Stimulated activated CD4-positive, alpha-beta T cell treated with anti-CD3 and anti-CD28 coated beads, Interleukin-1b, Interleukin-23, amount 100 ng/mL, for 24 hours (primary cell): Measurements from ENCODE around the gene BHLHE23.
"Not testable (repeated sequence)": the region's sequence is repeated elsewhere in the genome, so short reads cannot be mapped to it uniquely, and the experiment has no call there.

Experiments used
- DNase-seq, 4 experiments: peaks; one replicate each; pipeline ENCODE4 v3.0.0-alpha.2; 2020; ENCODE audit warnings: low read depth in 4 of 4, low spot score in 1 of 4

BHLHE23 gene

DNA sequence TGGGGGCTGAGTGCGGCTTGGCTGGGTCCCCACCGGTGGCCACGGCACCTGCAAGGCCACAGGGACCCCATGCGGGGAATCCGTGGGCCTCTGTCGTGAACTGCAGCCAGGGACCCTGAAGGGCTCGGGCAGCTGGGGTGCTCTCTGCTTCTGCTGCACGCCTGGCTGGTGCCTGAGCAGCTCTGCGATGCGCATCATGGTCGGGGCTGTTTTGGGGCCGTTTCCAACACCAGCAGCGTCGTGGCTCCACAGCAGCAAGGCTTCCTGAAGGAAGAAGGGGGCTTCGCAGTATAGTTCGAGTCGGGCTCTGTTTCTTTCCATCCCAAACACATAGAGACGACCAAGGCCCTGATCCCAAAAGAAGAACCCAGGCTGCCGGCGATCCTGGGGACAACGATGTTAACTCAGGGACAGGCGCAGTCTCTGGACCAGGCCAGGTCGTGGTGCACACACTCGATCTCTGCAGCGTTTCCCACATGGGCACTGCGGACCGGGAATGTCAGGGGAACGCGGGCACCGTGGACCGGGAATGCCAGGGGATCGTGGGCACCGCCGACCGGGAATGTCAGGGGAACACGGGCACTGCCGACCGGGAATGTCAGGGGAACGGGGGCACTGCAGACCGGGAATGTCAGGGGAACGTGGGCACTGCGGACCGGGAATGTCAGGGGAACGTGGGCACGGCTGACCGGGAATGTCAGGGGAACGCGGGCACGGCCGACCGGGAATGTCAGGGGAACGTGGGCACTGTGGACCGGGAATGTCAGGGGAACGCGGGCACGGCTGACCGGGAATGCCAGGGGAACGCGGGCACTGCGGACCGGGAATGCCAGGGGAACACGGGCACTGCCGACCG, 36.8 kb upstream of the BHLHE23 start:
- DNase-seq = no peak

DNA sequence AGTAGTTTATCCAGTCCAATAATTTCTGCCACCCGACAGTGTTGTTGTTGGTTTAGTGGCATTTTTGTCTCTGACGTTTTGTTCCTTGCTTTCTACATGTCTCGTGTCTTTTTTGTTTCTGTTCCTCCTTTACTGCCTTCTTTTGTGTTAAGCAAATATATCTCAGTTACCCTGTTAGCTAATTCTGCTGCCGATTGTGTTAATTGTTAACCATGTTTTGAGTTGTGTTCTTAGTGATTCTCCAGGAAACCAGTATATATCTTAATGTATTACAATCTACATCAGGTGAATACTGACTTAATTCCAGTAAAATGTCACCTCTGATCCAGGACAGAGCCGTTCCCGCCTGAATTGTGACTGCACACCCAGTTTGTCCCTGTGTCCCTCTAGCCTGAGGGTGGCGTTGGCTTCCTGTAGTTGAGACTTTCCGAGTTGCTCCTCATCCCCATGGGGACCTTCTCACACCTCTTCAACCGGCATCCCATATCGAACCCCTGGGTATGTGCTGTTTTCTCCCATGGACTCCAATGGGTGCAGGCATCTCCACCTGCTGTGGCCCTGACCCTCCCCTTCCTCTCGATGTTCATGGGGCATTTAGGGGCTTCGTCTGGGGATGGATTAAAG, 35.8 kb upstream of the BHLHE23 start:
- no peak for DNase-seq

GRCh38 chr20:63041776-63042175, 35.0 kb upstream of the BHLHE23 start:
- DNase-seq = no peak

DNA sequence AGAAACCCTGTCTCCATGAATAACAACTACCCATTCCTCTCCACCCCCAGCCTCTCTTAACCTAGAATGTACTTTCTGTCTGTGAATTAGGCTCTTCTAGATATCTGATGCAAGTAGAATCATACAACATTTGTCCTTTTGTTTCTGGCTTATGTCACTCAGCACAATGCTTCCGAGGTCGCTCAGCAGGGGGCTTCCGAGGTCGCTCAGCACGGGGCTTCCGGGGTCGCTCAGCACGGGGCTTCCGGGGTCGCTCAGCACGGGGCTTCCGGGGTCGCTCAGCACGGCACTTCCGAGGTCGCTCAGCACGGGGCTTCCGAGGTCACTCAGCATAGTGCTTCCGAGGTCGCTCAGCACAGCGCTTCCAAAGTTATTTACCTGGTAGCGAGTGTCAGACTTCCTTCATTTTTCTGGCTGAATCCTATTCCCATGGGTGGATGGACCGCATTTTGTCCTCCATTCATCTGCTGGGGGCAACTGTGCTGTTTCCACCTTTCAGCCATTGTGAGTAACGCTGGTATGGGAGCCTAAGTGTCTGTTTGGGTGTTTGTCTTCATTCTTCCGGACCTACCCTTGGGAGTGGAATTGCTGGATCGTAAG, 31.0 kb upstream of the BHLHE23 start:
- no peak for DNase-seq

DNA sequence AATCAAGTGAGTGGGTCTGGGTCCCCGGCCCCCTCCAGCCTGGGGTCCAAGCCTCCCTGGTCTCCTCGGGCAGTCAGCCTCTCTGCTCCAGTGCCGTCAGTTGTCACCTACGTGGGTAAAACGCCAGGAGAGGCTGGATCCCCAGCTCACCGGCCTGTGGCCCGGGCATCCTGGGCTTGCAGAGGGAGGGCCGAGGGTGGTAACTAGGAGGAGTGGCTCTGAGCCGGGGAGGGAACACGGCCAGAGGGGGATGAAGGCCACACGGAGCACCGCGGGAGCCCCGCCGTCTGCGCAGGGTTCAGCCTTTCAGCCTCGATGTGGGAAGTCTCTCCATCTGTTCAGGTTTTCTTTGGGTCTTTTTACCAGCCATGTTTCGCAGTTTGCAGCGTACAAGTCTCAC, 29.5 kb upstream of the BHLHE23 start:
- no peak for DNase-seq

DNA sequence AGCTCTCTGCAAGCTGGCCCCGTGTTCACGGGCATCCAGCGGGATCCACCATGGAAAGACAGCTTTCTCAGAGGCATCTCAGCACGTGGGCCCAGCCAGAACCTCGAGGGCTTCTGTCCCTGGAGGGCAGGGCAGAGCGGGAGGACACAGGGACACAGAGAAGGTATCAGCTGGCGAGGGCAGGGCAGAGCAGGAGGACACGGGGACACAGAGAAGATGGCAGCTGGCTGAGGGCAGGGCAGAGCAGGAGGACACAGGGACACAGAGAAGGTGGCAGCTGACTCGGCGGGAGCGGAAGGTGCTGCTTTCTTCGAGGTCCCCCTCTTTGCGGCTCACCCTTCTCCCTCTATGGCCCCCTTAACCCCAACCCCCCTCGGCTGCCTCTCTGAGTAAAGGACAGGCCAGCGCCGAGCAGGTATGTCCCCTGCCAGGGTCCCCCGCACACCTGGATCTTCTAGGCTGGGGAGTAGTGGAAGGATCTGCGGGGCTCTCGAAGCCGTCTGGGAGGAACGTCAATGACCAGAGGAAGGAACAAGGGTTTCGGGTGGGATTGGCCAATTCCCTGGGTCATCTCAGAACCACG, 28.9 kb upstream of the BHLHE23 start:
- DNase-seq = no peak

DNA sequence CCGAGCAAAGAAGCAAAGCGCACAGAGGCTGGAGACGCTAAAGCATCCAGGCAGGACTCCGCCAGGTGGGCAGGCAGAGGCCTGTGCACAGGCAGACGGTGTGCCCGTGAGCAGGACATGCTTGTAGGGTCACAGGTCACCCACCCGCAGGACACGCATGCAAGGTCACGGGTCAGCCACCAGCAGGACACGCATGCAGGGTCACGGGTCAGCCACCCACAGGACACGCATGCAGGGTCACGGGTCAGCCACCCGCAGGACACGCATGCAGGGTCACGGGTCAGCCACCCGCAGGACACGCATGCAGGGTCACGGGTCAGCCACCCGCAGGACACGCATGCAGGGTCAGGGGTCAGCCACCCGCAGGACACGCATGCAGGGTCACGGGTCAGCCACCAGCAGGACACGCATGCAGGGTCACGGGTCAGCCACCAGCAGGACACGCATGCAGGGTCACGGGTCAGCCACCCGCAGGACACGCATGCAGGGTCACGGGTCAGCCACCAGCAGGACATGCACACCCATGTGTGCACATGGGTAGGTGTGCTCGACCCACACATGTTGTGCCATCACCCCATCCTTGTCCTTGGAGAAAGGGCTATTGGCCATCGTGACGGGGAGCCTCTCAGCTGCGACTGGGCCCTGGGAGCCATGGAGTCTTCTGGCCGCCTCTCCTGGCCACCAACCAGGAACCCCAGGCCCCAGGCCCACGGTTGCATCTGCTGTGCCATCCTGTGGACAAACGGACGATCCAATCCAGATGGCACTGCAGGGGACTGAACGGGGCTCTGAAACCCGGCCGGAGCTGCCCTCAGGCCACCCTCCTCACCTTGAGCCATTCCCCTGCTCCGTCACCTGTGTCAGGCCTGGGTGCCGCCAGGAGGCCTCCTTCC, 28.2 kb upstream of the BHLHE23 start:
- not testable (repeated sequence) for DNase-seq

DNA sequence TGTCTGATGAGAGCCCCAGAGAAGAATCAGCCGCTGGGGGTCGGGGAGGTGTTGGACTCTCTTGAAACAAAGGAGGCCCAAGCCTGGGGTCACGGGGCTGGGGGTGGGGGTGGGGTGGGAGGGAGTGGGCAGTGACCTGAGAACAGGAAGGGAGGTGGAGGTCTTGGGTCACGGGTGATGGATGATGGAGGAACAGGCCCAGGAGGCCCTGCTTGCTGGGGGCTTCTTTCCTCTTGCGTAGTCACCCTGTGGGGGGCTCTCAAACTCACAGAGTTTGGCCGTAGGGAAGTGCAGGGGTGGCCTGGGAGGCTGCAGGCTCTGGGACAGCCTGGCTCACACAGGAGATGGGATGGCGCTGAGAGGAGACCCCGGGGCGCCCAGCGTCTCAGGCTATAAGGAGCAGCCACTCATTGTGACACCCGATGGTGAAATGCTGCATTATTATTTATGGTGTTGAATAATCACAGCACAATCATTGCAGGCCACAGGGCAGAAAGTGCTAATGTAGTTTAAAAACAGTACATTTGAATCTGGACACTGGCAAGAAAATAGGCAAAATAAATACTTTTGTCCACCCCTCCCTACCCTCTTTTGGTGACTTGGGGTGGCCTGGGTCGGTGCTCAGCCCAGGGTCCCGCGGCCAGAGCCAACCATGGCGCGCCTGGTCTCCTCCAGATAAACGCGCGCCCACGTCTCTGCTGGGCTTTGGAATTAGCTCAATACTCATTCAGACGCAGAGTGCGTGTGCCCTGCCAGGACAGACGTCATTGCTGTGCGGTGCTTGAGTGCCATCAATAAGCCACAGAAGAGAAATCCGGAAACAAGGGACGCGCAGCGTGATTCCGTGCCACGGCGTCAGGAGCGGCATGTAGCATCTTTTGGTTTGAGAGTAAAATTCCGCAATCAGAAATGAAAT, 27.3 kb upstream of the BHLHE23 start:
- no peak for DNase-seq

GRCh38 chr20:63032861-63033793, 26.4 kb upstream of the BHLHE23 start:
- no peak for DNase-seq

DNA sequence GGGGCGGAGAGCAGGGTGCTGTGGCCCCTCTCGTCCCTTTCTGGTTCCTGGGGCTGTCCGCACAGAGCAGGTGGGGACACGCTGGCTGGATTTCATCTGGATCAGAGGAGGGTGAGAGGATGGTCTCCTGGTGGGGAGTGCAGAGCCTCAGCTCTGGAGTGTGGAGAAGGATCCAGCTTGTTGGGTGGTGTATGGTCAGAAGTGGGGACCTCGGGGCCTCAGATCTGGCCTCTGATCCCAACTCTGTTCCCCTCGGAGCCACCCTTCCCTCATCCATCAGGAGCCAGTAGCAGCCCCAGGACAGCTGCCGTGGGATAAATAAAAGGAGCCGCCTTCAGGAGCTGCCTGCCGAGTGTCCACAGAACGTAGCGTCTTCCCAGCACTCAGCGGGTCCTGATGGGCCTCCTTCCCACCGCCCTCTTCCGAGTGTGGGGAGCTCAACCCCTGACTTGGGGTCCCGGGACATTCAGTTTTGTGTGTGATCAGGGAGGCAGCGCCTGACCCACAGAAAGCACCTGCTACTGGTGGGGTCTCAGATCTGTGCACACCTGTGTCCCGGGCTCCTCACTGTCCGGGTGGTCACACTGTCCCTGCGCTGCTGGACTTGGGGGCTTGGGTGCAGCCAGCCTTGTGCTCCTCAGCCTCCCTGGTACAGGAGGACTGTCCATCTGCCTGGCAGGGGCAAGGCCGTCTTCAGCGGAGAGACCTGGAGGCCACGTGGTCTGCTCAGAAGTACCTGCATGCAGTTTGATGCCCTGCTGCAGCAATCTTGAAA, 25.4 kb upstream of the BHLHE23 start:
- no peak for DNase-seq

DNA sequence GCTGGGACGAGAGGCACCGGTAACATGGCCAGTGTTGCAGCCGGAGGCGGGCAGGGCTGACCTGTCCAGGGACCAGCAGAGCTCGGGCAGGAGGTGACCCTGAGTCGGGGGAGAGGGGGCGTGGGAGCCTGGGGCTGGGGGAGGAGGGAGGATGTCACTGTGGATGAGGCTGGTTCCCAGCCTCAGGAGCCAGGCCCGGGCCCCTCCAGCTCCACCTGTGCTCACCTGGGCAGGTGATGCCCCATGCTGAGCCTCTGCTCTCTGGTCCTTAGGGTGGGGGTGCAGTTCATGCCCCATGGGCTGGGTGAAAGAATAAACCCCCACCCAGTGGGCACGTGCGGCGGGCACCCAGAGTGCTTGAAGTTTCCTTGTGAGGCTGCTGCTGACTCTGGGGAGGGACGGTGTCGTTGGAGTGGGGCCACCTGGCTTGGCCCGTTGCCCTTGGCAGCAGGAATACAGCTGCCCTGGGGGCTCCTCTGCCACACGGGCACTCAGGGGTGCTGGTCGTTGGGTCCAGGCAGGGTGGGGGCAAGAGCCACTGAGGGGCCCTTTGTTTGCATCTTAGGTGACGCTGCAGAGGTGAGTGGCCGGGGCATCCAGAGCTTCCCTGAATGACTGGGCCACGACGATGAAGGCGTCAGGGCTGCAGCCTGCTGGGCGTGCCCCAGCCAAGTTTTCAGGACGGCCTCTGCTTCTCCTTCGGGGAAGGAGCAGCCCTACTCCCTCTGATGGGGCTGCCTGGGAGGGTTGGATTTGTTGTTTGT, 24.7 kb upstream of the BHLHE23 start:
- DNase-seq = no peak

DNA sequence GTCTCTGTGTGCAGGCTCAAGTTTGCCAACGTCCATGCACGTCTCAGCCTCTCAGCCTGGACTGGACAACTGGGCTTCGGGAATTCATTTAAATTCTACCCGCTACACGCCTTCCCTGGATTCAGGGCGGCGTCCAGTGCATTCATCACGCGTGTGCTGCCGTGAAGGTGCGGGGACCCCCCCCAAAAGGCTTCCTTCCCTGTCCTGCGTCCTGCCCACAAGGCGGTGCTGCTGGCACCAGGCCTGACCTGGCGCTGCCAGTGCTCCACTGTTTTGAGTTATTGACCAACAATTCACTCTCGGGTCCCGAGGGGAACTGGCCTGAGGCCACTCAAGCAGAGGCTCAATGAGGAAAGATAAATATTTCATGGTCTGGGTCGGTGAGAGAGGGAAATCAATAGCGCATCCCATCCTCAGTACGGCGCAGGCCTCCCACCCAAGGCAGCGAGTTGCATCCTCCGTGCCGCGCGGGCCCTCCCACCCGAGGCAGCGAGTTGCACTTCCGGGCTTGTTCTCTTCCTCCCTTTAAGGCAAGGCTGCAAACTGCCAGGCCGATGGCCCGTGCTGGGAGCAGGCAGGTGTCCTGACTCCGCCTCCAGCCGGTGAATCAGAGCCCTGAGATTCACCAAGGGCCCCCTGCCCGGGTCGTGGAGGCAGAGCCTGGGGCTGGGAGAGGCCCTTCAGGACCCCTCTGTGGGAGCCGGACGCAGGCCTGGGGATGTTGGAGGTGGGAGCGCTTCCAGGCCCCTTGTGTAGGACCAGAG, 22.8 kb upstream of the BHLHE23 start:
- DNase-seq = no peak

DNA sequence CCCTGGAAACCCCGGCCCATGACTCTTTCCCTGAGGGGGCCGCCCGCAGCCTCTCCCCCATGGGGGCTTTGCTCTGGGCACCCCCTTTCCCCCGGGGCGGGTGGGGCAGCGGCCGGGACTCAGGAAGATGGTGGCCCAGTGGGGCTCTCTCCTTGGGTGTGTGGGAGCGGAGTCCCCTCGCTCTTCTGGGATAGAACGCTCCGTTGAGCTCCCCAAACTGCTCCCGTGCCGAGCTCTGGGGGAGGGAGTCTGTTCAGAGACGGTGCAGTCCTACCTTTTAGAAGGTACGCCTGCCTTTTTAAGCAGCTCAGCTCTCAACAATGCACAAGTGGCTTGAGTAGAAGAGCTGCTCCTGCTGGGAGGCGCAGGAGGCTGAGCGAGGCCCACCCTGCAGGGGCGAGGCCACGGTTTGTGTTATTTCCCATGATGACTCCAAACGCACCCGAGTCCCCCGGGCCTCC, 21.7 kb upstream of the BHLHE23 start:
- DNase-seq = no peak

DNA sequence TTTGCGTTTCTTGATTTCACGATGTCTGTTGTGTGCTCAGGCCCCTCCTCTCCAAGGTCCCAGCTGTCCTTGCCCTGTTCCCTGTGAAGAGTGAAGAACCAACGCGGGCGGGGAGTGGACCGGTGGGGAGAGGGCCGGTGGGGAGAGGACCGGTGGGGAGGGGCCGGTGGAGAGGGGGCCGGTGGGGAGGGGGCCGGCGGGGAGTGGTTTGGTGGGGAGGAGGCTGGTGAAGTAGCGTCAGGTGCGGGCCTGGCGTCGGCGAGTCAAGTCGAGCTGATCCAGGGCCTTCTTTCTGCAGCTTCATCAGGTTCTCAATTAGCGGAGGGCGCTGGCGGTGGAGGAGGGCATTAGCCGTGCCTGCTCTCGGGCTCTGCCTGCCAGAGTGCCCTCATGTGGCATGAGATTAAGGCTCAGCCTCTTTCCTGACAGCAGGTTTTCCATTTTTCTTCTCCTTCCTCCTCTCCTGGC, 21.2 kb upstream of the BHLHE23 start:
- no peak for DNase-seq

- no peak for DNase-seq
Measured at GRCh38 chr20:63027221-63027921, 20.6 kb upstream of the BHLHE23 start.
